HUES48 (cell line): ENCODE results near the gene THOP1.
"Not testable (repeated sequence)": the region's sequence is repeated elsewhere in the genome, so short reads cannot be mapped to it uniquely, and the experiment has no call there.

ENCODE experiments used
- H3K27ac ChIP-seq: one replicate; pipeline ENCODE4 v1.7.0; 2013; ENCODE audit warnings: low read depth, low read length, inconsistent platforms
- H3K27me3 ChIP-seq: 2 replicates; pipeline ENCODE4 v1.6.1; 2013; ENCODE audit warnings: mild to moderate bottlenecking, low read length; ENCODE audit not compliant: control insufficient read depth, insufficient read depth
- H3K36me3 ChIP-seq: 2 replicates; pipeline ENCODE4 v1.6.1; 2013; ENCODE audit warnings: low read length; ENCODE audit not compliant: control insufficient read depth, insufficient read depth
- H3K4me1 ChIP-seq: 2 replicates; pipeline ENCODE4 v1.6.1; 2013; ENCODE audit warnings: mild to moderate bottlenecking, low read length; ENCODE audit not compliant: control insufficient read depth, insufficient read depth
- H3K4me3 ChIP-seq: 2 replicates; pipeline ENCODE4 v1.5.1; 2013; ENCODE audit warnings: mild to moderate bottlenecking, low read depth, low read length
- H3K9ac ChIP-seq: 2 replicates; pipeline ENCODE4 v1.6.1; 2013; ENCODE audit warnings: mild to moderate bottlenecking, low read depth, low read length, moderate library complexity
- H3K9me3 ChIP-seq: 2 replicates; pipeline ENCODE4 v1.6.1; 2013; ENCODE audit warnings: low read length; ENCODE audit not compliant: control insufficient read depth, insufficient read depth

THOP1 gene

DNA sequence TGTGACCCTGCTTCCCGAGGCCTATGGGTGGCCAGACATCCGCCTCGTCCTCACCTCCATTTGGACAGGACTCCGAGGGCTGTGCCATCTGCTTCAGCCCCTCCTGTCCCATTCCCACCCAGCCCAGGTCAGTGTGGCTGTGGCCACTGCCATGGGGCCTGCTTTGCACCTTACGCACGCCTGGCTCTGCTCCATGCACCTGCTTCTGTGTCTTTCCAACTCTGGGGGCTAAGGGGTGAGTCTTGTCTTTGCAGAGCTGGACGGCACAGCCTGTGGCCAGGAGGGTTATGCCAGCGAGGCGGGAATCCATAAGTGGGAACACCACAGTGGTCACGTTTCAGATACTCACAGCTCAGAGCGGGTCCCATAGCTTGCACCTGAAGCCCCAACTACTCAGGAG is 29.1 kb downstream of the THOP1 start:
- no peaks in the 10 kb centered on the region for H3K9me3 ChIP-seq

DNA sequence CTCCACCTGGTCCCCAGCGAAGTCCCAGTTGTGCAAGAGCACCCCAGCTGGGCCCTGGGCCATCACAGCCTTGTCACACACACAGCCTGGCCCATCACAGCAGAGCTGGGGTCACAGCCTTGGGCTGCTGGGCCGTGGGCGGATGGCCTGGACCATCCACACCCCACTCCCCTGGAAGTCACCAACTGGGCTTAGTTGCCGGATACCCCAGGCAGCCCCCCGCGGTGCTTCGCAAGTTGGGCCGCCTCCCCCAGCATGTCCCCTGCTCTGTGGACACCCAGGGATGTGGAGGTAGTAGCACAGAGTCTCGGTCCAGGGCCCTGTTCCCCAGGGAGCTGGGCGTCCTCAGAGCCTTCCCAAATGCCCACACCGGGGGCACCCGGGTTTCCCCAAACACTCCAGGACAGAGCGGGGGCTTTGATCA is 29.9 kb downstream of the THOP1 start:
- Histone ChIP-seq H3K4me3 (no peak overlapping the region), H3K4me1 (no peaks in the 10 kb centered on the region), H3K27me3 (no peaks in the 10 kb centered on the region), H3K9ac (no peak overlapping the region), H3K9me3 (no peaks in the 10 kb centered on the region), H3K36me3 (peaks cover 43% of the 10 kb centered on the region), H3K27ac (no peak overlapping the region)

More for the DNA sequence above, 29.1 kb downstream of the THOP1 start:
- no peak overlapping the region for H3K4me3 ChIP-seq
- no peak overlapping the region for H3K9ac ChIP-seq
- H3K27me3 ChIP-seq: no peaks in the 10 kb centered on the region
- peaks cover 50% of the 10 kb centered on the region for H3K36me3 ChIP-seq
- H3K27ac ChIP-seq: no peak overlapping the region
- no peaks in the 10 kb centered on the region for H3K4me1 ChIP-seq

GRCh38 chr19:2815923-2816322 is 30.6 kb downstream of the THOP1 start:
- Histone ChIP-seq H3K27me3 (no peaks in the 10 kb centered on the region), H3K9me3 (no peaks in the 10 kb centered on the region), H3K27ac (no peak overlapping the region), H3K4me1 (no peaks in the 10 kb centered on the region), H3K9ac (no peak overlapping the region), H3K4me3 (no peak overlapping the region), H3K36me3 (peaks cover 35% of the 10 kb centered on the region)

DNA sequence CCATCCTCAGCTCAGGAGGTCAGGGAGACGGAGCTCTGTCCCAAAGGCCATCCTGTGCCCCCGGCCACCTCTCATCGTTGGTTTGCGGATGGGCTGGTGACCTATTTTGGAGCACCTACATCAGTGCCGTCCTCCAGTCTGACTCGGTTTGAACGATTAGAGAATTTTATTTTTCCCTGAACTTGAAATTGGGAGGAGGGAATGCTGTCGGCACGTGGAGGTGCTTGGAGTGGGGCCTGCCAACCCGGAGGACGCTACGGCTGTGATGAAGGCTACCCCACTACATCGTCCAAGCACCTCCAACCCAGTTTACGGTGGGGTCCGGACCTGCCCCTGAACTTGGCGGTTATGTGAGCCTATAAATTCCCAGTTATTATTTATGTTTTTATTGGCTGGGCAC is 31.3 kb downstream of the THOP1 start:
- Histone ChIP-seq H3K27ac (no peak overlapping the region), H3K27me3 (no peaks in the 10 kb centered on the region), H3K36me3 (peaks cover 28% of the 10 kb centered on the region), H3K9me3 (no peaks in the 10 kb centered on the region), H3K4me3 (no peak overlapping the region), H3K4me1 (no peaks in the 10 kb centered on the region), H3K9ac (no peak overlapping the region)

- not testable (repeated sequence) for H3K4me1 ChIP-seq, H3K9me3 ChIP-seq, H3K9ac ChIP-seq, H3K27ac ChIP-seq, H3K4me3 ChIP-seq, H3K27me3 ChIP-seq
- H3K36me3 ChIP-seq: peaks cover 21% of the 10 kb centered on the region
Measured at GRCh38 chr19:2817237-2817829, 32.0 kb downstream of the THOP1 start.

GRCh38 chr19:2819540-2820111 is 34.3 kb downstream of the THOP1 start, which contains the start of gene ZNF554:
Gene ZNF554 (plus strand): TSS chr19:2819868. CDS start chr19:2820072, 204 bp downstream.
- H3K27ac ChIP-seq: no peak within 1 kb of the TSS
- H3K9me3 ChIP-seq: no peaks in the 10 kb centered on the region
- no peak within 1 kb of the TSS; the same call in 1 of the 2 replicates for H3K9ac ChIP-seq

DNA sequence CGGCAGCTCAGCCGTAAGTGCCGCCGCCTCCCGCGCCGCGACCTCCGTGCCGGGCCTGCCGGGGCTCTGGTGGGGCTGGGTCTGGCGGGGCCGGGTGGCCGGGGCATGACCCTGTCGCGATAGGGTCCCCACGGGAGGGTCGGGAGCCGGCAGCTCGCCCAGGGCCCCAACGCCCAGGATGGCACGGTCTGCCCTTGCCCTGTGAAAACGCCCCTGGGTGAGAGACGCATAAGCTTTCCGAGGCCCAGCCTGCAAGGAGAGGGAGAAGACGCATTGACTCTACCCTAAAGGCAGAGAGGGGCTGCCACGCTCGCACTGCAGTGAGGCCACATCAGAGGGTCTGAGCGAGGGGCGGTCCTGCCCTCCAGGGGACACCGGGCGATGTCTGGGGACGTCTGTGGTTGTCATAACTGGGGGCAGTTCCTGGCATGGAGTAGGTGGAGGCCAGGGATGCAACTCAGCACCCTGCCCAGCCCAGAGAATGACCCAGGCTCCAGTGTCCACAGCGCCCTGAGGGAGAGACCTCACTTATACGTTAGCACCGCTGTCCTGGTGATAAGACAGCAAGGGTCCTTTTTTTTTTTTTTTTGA is 34.9 kb downstream of the THOP1 start:
- Histone ChIP-seq H3K27ac (no peak overlapping the region), H3K36me3 (0 out of 2 replicates have a peak, but pooled peaks cover 5% of the 10 kb centered on the region), H3K27me3 (no peaks in the 10 kb centered on the region), H3K4me1 (no peaks in the 10 kb centered on the region), H3K4me3 (peak overlapping the region; percentile 65), H3K9me3 (no peaks in the 10 kb centered on the region), H3K9ac (no peak overlapping the region; the same call in 1 of the 2 replicates)

More at GRCh38 chr19:2819540-2820111, 34.3 kb downstream of the THOP1 start, which contains the start of gene ZNF554:
- no peaks in the 10 kb centered on the region for H3K27me3 ChIP-seq
- peaks cover 6% of the 10 kb centered on the region; the same call in 1 of the 2 replicates for H3K36me3 ChIP-seq
- H3K4me3 ChIP-seq: peak within 1 kb of the TSS; percentile 65
- H3K4me1 ChIP-seq: no peaks in the 10 kb centered on the region

GRCh38 chr19:2822846-2823245 is 37.5 kb downstream of the THOP1 start:
- Histone ChIP-seq H3K9ac (no peak overlapping the region), H3K27ac (no peak overlapping the region), H3K36me3 (0 out of 2 replicates have a peak, but pooled peaks cover 5% of the 10 kb centered on the region), H3K4me3 (no peak overlapping the region), H3K9me3 (peaks cover 10% of the 10 kb centered on the region), H3K27me3 (no peaks in the 10 kb centered on the region), H3K4me1 (no peaks in the 10 kb centered on the region)

DNA sequence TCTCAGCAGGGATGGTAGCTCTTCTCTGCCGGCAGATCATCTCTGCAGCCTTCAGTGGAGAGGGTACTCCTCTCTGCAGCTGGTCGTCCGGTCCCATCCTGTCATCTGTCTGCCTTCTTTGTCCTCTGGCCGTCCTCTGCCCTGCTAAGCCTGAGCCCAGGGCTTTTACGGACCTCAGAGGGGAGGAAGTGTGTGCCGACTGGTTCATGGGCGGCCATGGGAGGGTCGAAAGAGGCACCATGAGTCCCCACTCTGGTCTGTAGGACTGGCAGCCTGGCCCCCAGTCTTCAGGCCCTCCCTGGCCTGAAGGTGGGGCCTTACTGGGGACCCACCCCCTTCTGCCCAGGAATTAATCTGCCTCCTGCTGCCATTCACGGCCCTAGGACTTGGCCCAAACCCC is 38.3 kb downstream of the THOP1 start:
- H3K4me3 ChIP-seq: no peak overlapping the region
- peaks cover 17% of the 10 kb centered on the region for H3K9me3 ChIP-seq
- H3K27ac ChIP-seq: no peak overlapping the region
- H3K36me3 ChIP-seq: 0 out of 2 replicates have a peak, but pooled peaks cover 5% of the 10 kb centered on the region
- no peaks in the 10 kb centered on the region for H3K27me3 ChIP-seq
- no peak overlapping the region for H3K9ac ChIP-seq
- no peaks in the 10 kb centered on the region for H3K4me1 ChIP-seq

GRCh38 chr19:2824129-2824528 is 38.8 kb downstream of the THOP1 start:
- peaks cover 20% of the 10 kb centered on the region for H3K9me3 ChIP-seq
- H3K4me1 ChIP-seq: no peaks in the 10 kb centered on the region
- 0 out of 2 replicates have a peak, but pooled peaks cover 5% of the 10 kb centered on the region for H3K36me3 ChIP-seq
- no peak overlapping the region for H3K9ac ChIP-seq
- H3K4me3 ChIP-seq: no peak overlapping the region
- no peak overlapping the region for H3K27ac ChIP-seq
- no peaks in the 10 kb centered on the region for H3K27me3 ChIP-seq

DNA sequence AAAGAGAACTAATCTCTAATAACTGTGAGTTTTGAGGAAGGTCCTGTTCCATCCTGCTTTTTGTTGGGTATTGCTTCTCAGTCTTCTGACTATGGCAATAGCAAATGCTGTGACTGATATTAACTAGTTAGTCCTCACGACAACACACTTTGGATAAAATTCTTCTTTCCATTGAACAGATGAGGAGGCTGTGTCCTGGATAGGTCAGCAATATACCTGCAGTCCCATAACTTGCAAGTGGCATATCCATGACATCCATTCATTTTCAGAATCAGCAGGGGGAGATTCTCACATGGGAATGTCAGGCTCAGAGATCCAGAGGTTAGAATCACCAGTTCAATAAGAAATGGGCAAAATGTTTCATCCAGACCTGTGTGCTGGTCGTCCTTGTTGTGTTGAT is 41.7 kb downstream of the THOP1 start:
- H3K4me3 ChIP-seq: no peak overlapping the region
- no peaks in the 10 kb centered on the region for H3K27me3 ChIP-seq
- H3K9ac ChIP-seq: no peak overlapping the region
- H3K27ac ChIP-seq: no peak overlapping the region
- H3K4me1 ChIP-seq: no peaks in the 10 kb centered on the region
- peaks cover 30% of the 10 kb centered on the region for H3K9me3 ChIP-seq
- H3K36me3 ChIP-seq: 0 out of 2 replicates have a peak, but pooled peaks cover 5% of the 10 kb centered on the region
